K562 (cell line): ENCODE results near the gene RINL. TPM values are rescaled to one million over a fixed set of nuclear protein-coding genes. Genes with fewer than 3 reads are reported as not detected.

ENCODE experiments used
- BCOR ChIP-seq: fragments of 450-650 bp; IDR thresholded peaks from 2 replicates; pipeline ENCODE4 v1.6.1; 2016
- BMI1 ChIP-seq: fragments of 150-350 bp; IDR thresholded peaks from 2 replicates; pipeline ENCODE4 v1.6.1; 2014; ENCODE audit warnings: low read length
- CTCF ChIP-seq, 3 experiments: IDR thresholded peaks in 2 of 3; conservative IDR thresholded peaks in 1 of 3; 2 replicates each; pipeline ENCODE4 v1.5.1; 2011 to 2012; ENCODE audit warnings: low read length in 3 of 3, mild to moderate bottlenecking in 3 of 3, control low read depth in 2 of 3, improper control_type of control experiment in 1 of 3, inconsistent platforms in 1 of 3, low read depth in 1 of 3, mixed read lengths in 1 of 3, moderate library complexity in 1 of 3; ENCODE audit not compliant: insufficient read depth in 2 of 3
- DPF2 ChIP-seq: fragments of 450-650 bp; IDR thresholded peaks from 2 replicates; pipeline ENCODE4 v1.6.1; 2016
- E2F8 ChIP-seq: fragments of 450-650 bp; IDR thresholded peaks from 2 replicates; pipeline ENCODE4 v1.7.1; 2018; ENCODE audit warnings: mild to moderate bottlenecking, low read depth; ENCODE audit not compliant: partially characterized antibody
- EHMT2 ChIP-seq: fragments of 450-650 bp; IDR thresholded peaks from 2 replicates; pipeline ENCODE4 v1.6.1; 2018; ENCODE audit warnings: antibody characterized with exemption
- GABPB1 ChIP-seq: sonication (generic); formaldehyde crosslinking; IDR thresholded peaks from 2 replicates; pipeline ENCODE4 v1.8.0; 2022; ENCODE audit warnings: mild to moderate bottlenecking, missing genetic modification reagents
- GATAD2B ChIP-seq: fragments of 450-650 bp; IDR thresholded peaks from 2 replicates; pipeline ENCODE4 v1.6.1; 2017; ENCODE audit warnings: mild to moderate bottlenecking, borderline replicate concordance
- HBP1 ChIP-seq: fragments of 450-650 bp; formaldehyde crosslinking; IDR thresholded peaks from 2 replicates; pipeline ENCODE4 v1.4.0; 2022; ENCODE audit warnings: missing genetic modification characterization
- HMBOX1 ChIP-seq: sonication (generic); IDR thresholded peaks from 2 replicates; pipeline ENCODE4 v1.6.1; 2016
- HOMEZ ChIP-seq: fragments of 250-450 bp; sonication (Bioruptor Pico); IDR thresholded peaks from 2 replicates; pipeline ENCODE4 v1.4.0; 2020; ENCODE audit warnings: mild to moderate bottlenecking, moderate library complexity
- MEF2D ChIP-seq: conservative IDR thresholded peaks from 2 replicates; pipeline ENCODE4 v1.6.1; 2016; ENCODE audit warnings: low read depth, missing genetic modification characterization, missing compliant biosample characterization
- NCOA4 ChIP-seq: fragments of 450-650 bp; IDR thresholded peaks from 2 replicates; pipeline ENCODE4 v1.6.1; 2018; ENCODE audit warnings: mild to moderate bottlenecking; ENCODE audit not compliant: partially characterized antibody
- NONO ChIP-seq, 2 experiments: fragments of 200-400 bp in 1 of 2; fragments of 450-650 bp in 1 of 2; formaldehyde crosslinking in 1 of 2; IDR thresholded peaks; 2 replicates each; pipeline ENCODE4 v1.6.1; 2017; ENCODE audit warnings: low read depth in 2 of 2, mild to moderate bottlenecking in 2 of 2, moderate library complexity in 2 of 2, low read length in 1 of 2
- POU5F1 ChIP-seq: fragments of 150-350 bp; IDR thresholded peaks from 2 replicates; pipeline ENCODE4 v1.6.1; 2014; ENCODE audit warnings: borderline replicate concordance, low read length, low read depth, mild to moderate bottlenecking; ENCODE audit not compliant: partially characterized antibody
- ZBTB12 ChIP-seq: fragments of 250-450 bp; sonication (Bioruptor Pico); IDR thresholded peaks from 2 replicates; pipeline ENCODE4 v1.4.0; 2020
- ZNF583 ChIP-seq: fragments of 250-450 bp; sonication (Bioruptor Pico); IDR thresholded peaks from 2 replicates; pipeline ENCODE4 v1.4.0; 2020
- ZNF696 ChIP-seq: fragments of 250-450 bp; sonication (Bioruptor Pico); conservative IDR thresholded peaks from 2 replicates; pipeline ENCODE4 v1.4.0; 2020; ENCODE audit warnings: mild to moderate bottlenecking, moderate library complexity
- polyA plus RNA-seq, 8 experiments: library from polyadenylated mRNA; depleted of rRNA in 4 of 8; stranded (reverse) in 5 of 8; unstranded in 3 of 8; fragments of >200 nt; fragmentation: Nextera tagmentation in 2 of 8; fragmentation: Illumina TruSeq in 1 of 8; extraction: Ambion mirVana in 2 of 8; extraction: Trizol in 1 of 8; gene quantifications; 2 replicates each; pipeline versions ENCODE4 v1.2.1 to v1.2.3, GENCODE V29; 2011 to 2014; ENCODE audit warnings: inconsistent platforms in 1 of 8, missing spikeins in 1 of 8
- total RNA-seq, 7 experiments: library from RNA; depleted of rRNA in 6 of 7; stranded (reverse); fragments of >200 nt in 6 of 7; fragmentation: Illumina TruSeq in 2 of 7; extraction: Trizol in 2 of 7; gene quantifications; 2 replicates each; pipeline versions ENCODE4 v1.2.1 to v1.2.3, GENCODE V29; 2011 to 2021; ENCODE audit warnings: low replicate concordance in 1 of 7

The RINL gene
- total and polyA plus RNA-seq, 9 of the 15 experiments (the other 6 are each of a cell fraction or from before 2014, with no cell fraction given): 0.82 to 10.9 (median 4.9) TPM

- TF ChIP-seq GABPB1 (CRISPR knock-in tag): peak; percentile 74; the same call in 1 of the 2 replicates
- no peak for TF ChIP-seq GATAD2B
- TF ChIP-seq DPF2: no peak
- no peak for TF ChIP-seq MEF2D (tag)
- no peak for TF ChIP-seq NCOA4
- no peak for TF ChIP-seq BCOR
- TF ChIP-seq ZNF583 (CRISPR knock-in tag): no peak
- TF ChIP-seq HMBOX1: no peak
- peak; percentile 94 for TF ChIP-seq E2F8
- peak; percentile 84 for TF ChIP-seq ZBTB12
- TF ChIP-seq CTCF (IDR thresholded peaks at IDR 0.05 in 2 of 3, conservative IDR thresholded peaks at IDR 0.05 in 1 of 3; ENCODE audit: insufficient read depth in 2 of 3, low read depth in 1 of 3, low read length in 3 of 3): peak; percentile 40 to 64 (median 59)
- no peak for TF ChIP-seq POU5F1
- no peak for TF ChIP-seq NONO (IDR thresholded peaks at IDR 0.05; ENCODE audit: low read depth in 2 of 2, low read length in 1 of 2)
- no peak for TF ChIP-seq HOMEZ (CRISPR knock-in tag)
- no peak for TF ChIP-seq BMI1
- 0 out of 2 replicates have a peak, but pooled peaks have one; percentile 41 for TF ChIP-seq HBP1
- TF ChIP-seq EHMT2: no peak
- no peak for TF ChIP-seq ZNF696 (CRISPR knock-in tag)
These were observed 28.1 kb downstream of the RINL start, which contains the start of gene HNRNPL (continued) for GRCh38 chr19:38849860-38850435.
